ENCODE data around the gene TNC.

The TNC gene

GRCh38 chr9:115006660-115007059 lies 111.3 kb downstream of the TNC start:
- DNase-seq: peak; percentile 90

GRCh38 chr9:115005322-115005721 lies 112.6 kb downstream of the TNC start:
- no peak for DNase-seq

- DNase-seq: no peak
Observed at GRCh38 chr9:115004545-115004944, 113.4 kb downstream of the TNC start.

GRCh38 chr9:115002371-115003120 lies 115.4 kb downstream of the TNC start:
- DNase-seq: no peak

GRCh38 chr9:115000217-115000639 lies 117.7 kb downstream of the TNC start:
- DNase-seq: no peak

GRCh38 chr9:114998326-114998725 lies 119.6 kb downstream of the TNC start:
- no peak for DNase-seq

- DNase-seq: no peak
Observed at GRCh38 chr9:114995681-114996221, 122.2 kb downstream of the TNC start.

- no peak for DNase-seq
Observed at GRCh38 chr9:114994768-114995167, 123.2 kb downstream of the TNC start.

- DNase-seq: no peak
Observed at GRCh38 chr9:114991861-114992260, 126.1 kb downstream of the TNC start.

- DNase-seq: no peak
Observed at GRCh38 chr9:114990901-114991300, 127.1 kb downstream of the TNC start.

GRCh38 chr9:114989600-114990410 lies 128.2 kb downstream of the TNC start:
- no peak for DNase-seq

- no peak for DNase-seq
Observed at GRCh38 chr9:114988962-114989599, 128.9 kb downstream of the TNC start.

- DNase-seq: no peak
Observed at GRCh38 chr9:114987116-114987515, 130.8 kb downstream of the TNC start.

GRCh38 chr9:114985959-114986501 lies 131.9 kb downstream of the TNC start:
- DNase-seq: no peak

GRCh38 chr9:114981063-114981462 lies 136.9 kb downstream of the TNC start:
- DNase-seq: peak; percentile 11

GRCh38 chr9:114973216-114973615 lies 144.7 kb downstream of the TNC start:
- no peak for DNase-seq

- no peak for DNase-seq
Observed at GRCh38 chr9:114972510-114973136, 145.3 kb downstream of the TNC start.

Data from fibroblast of skin of right quadriceps (primary cell).